SK-N-SH (cell line): Measurements from ENCODE around the gene MACROD2. TPM values are rescaled to one million over a fixed set of nuclear protein-coding genes. Genes with fewer than 3 reads are reported as not detected.

Experiments used
- CTCF ChIA-PET: fragments of 300-600, 350-600 bp; formaldehyde crosslinking; extraction: SDS; loops from one replicate; lab custom pipeline; 2021; lab: Yijun Ruan, JAX
- POLR2A ChIA-PET: fragments of 350-600 bp; sonication (Branson Sonifier 250); formaldehyde crosslinking; extraction: SDS; loops from one replicate; lab custom pipeline; 2020; ENCODE audit warnings: antibody characterized with exemption, inconsistent platforms; lab: Yijun Ruan, JAX
- DNase-seq: peaks from one replicate; pipeline ENCODE4 v3.0.0; 2012
- H2AFZ ChIP-seq: fragments of 200-600 bp; sonication (generic); 2 replicates; pipeline ENCODE4 v1.8.1; 2016; ENCODE audit warnings: antibody characterized with exemption, mild to moderate bottlenecking, low read depth
- H3F3A ChIP-seq: fragments of 200-600 bp; sonication (generic); replicated peaks from 2 replicates; pipeline ENCODE3; 2016; ENCODE audit warnings: antibody characterized with exemption, mild to moderate bottlenecking; ENCODE audit not compliant: insufficient read depth
- H3K27ac ChIP-seq, 2 experiments: fragments of 200-500 bp in 1 of 2; fragments of 200-600 bp in 1 of 2; sonication (Bioruptor generic) in 1 of 2; sonication (generic), shearing (Covaris generic) in 1 of 2; 2 replicates each; pipeline versions ENCODE4 v1.5.1 to v1.6.1; 2014 to 2016; ENCODE audit warnings: low read depth in 2 of 2, inconsistent platforms in 1 of 2, low read length in 1 of 2, mild to moderate bottlenecking in 1 of 2, mixed read lengths in 1 of 2
- H3K27me3 ChIP-seq: fragments of 200-600 bp; sonication (generic), shearing (Covaris generic); 2 replicates; pipeline ENCODE4 v1.6.1; 2016; ENCODE audit warnings: mixed run types; ENCODE audit not compliant: insufficient read depth
- H3K36me3 ChIP-seq, 2 experiments: fragments of 200-500 bp in 1 of 2; fragments of 200-600 bp in 1 of 2; sonication (Bioruptor generic) in 1 of 2; sonication (generic) in 1 of 2; replicated peaks in 1 of 2; 2 replicates each; pipeline versions ENCODE3 to v1.5.1; 2014 to 2016; ENCODE audit warnings: low read length in 1 of 2, mild to moderate bottlenecking in 1 of 2; ENCODE audit not compliant: insufficient read depth in 2 of 2, control insufficient read depth in 1 of 2
- H3K4me1 ChIP-seq, 2 experiments: fragments of 200-500 bp in 1 of 2; fragments of 200-600 bp in 1 of 2; sonication (Bioruptor generic) in 1 of 2; sonication (generic), shearing (Covaris generic) in 1 of 2; 2 replicates each; pipeline versions ENCODE4 v1.5.1 to v1.6.1; 2014 to 2016; ENCODE audit warnings: low read depth in 1 of 2, low read length in 1 of 2, mixed run types in 1 of 2; ENCODE audit not compliant: insufficient read depth in 2 of 2, control insufficient read depth in 1 of 2
- H3K4me2 ChIP-seq: fragments of 200-600 bp; sonication (generic), shearing (Covaris generic); 2 replicates; pipeline ENCODE4 v1.6.1; 2017; ENCODE audit warnings: mixed run types
- H3K4me3 ChIP-seq, 2 experiments: fragments of 200-500 bp in 1 of 2; fragments of 200-600 bp in 1 of 2; sonication (Bioruptor generic) in 1 of 2; sonication (generic), shearing (Covaris generic) in 1 of 2; 2 replicates each; pipeline versions ENCODE4 v1.5.1 to v1.8.1; 2014 to 2016; ENCODE audit warnings: low read depth in 2 of 2, inconsistent platforms in 1 of 2, low read length in 1 of 2, mild to moderate bottlenecking in 1 of 2, mixed read lengths in 1 of 2, moderate library complexity in 1 of 2
- H3K79me2 ChIP-seq: fragments of 200-600 bp; sonication (generic); 2 replicates; pipeline ENCODE4 v1.8.1; 2017; ENCODE audit warnings: mild to moderate bottlenecking; ENCODE audit not compliant: insufficient read depth
- H3K9ac ChIP-seq: fragments of 200-600 bp; sonication (generic); 2 replicates; pipeline ENCODE4 v1.6.1; 2017; ENCODE audit warnings: mixed run types
- H3K9me2 ChIP-seq: fragments of 200-600 bp; sonication (generic); 2 replicates; pipeline ENCODE4 v1.6.1; 2017; ENCODE audit warnings: mixed run types
- H3K9me3 ChIP-seq: fragments of 200-600 bp; sonication (generic); 2 replicates; pipeline ENCODE4 v1.6.1; 2017; ENCODE audit warnings: mixed run types, mild to moderate bottlenecking, moderate library complexity
- H4K20me1 ChIP-seq: fragments of 200-600 bp; sonication (generic); 2 replicates; pipeline ENCODE4 v1.6.1; 2017; ENCODE audit warnings: mild to moderate bottlenecking, mixed run types; ENCODE audit not compliant: insufficient read depth
- CHD2 ChIP-seq: fragments of 150-350 bp; IDR thresholded peaks from 2 replicates; pipeline ENCODE4 v1.6.1; 2018; ENCODE audit warnings: low read length; ENCODE audit not compliant: partially characterized antibody
- ELF1 ChIP-seq: IDR thresholded peaks from 2 replicates; pipeline ENCODE4 v1.4.0; 2012
- EZH2phosphoT487 ChIP-seq: fragments of 200-600 bp; sonication (generic); IDR thresholded peaks from 2 replicates; pipeline ENCODE4 v1.6.1; 2017; ENCODE audit warnings: low read depth, mixed run types, mild to moderate bottlenecking, antibody characterized with exemption, moderate library complexity, borderline replicate concordance
- FOSL2 ChIP-seq: IDR thresholded peaks from 2 replicates; pipeline ENCODE4 v1.4.0; 2012; ENCODE audit warnings: low read depth, mild to moderate bottlenecking, moderate library complexity, borderline replicate concordance
- JUND ChIP-seq: IDR thresholded peaks from 2 replicates; pipeline ENCODE4 v1.4.0; 2012
- POLR2AphosphoS5 ChIP-seq: IDR thresholded peaks from 2 replicates; pipeline ENCODE4 v1.6.1; 2012; ENCODE audit warnings: low read depth, low read length
- RCOR1 ChIP-seq: fragments of 150-350 bp; IDR thresholded peaks from 2 replicates; pipeline ENCODE4 v1.6.1; 2017; ENCODE audit warnings: antibody characterized with exemption, low read length
- REST ChIP-seq: IDR thresholded peaks from 2 replicates; pipeline ENCODE4 v1.6.1; 2012; ENCODE audit warnings: mild to moderate bottlenecking, low read depth, low read length, moderate library complexity
- RFX5 ChIP-seq: IDR thresholded peaks from 2 replicates; pipeline ENCODE4 v1.6.1; 2012; ENCODE audit warnings: mild to moderate bottlenecking, improper control_type of control experiment, low read length
- RXRA ChIP-seq: IDR thresholded peaks from 2 replicates; pipeline ENCODE4 v1.4.0; 2012; ENCODE audit warnings: low read depth, mild to moderate bottlenecking, borderline replicate concordance
- SIN3A ChIP-seq: IDR thresholded peaks from 2 replicates; pipeline ENCODE4 v1.6.1; 2012; ENCODE audit warnings: low read depth, mild to moderate bottlenecking, low read length, moderate library complexity, borderline replicate concordance
- SMC3 ChIP-seq: IDR thresholded peaks from 2 replicates; pipeline ENCODE4 v1.6.1; 2012; ENCODE audit warnings: low read depth, low read length, improper control_type of control experiment
- TAF1 ChIP-seq: IDR thresholded peaks from 2 replicates; pipeline ENCODE4 v1.6.1; 2012; ENCODE audit warnings: low read depth, mild to moderate bottlenecking, low read length, moderate library complexity, borderline replicate concordance
- TCF12 ChIP-seq: IDR thresholded peaks from 2 replicates; pipeline ENCODE4 v1.4.0; 2012
- USF1 ChIP-seq: IDR thresholded peaks from 2 replicates; pipeline ENCODE4 v1.4.0; 2012; ENCODE audit warnings: low read depth, borderline replicate concordance
- USF2 ChIP-seq: fragments of 150-350 bp; IDR thresholded peaks from 2 replicates; pipeline ENCODE4 v1.6.1; 2017; ENCODE audit warnings: antibody characterized with exemption, low read length, low read depth, borderline replicate concordance
- WGBS: methylation state at CpG from one replicate; pipeline ENCODE4 v1.1.6; 2017; ENCODE audit warnings: low lambda C conversion rate; 5-methylcytosine and 5-hydroxymethylcytosine counted together
- polyA plus RNA-seq, 3 experiments: library from polyadenylated mRNA; depleted of rRNA; stranded (reverse); fragments of >200 nt; gene quantifications; 2 replicates each; pipeline ENCODE4 v1.2.3, GENCODE V29; 2012
- TF ChIP-seq, protein P1 (sequence below): IDR thresholded peaks from 2 replicates; pipeline ENCODE4; 2012
- TF ChIP-seq, protein P2 (sequence below): IDR thresholded peaks from 2 replicates; pipeline ENCODE4 v1.4.0; 2012; ENCODE audit warnings: low read depth

Gene MACROD2
- polyA plus RNA-seq, 1 of the 3 experiments (the other 2 are of a cell fraction): 0.33 TPM

GRCh38 chr20:15702161-15702560 is 1706.8 kb downstream of the MACROD2 start:
- CTCF ChIA-PET: no interaction called here
- Histone ChIP-seq H3K9ac (no peak overlapping the region), H3K9me3 (no peaks in the 10 kb centered on the region), H3K36me3 (no peaks in the 10 kb centered on the region), H3K4me2 (no peak overlapping the region), H3K79me2 (no peaks in the 10 kb centered on the region), H3K9me2 (no peaks in the 10 kb centered on the region), H3K4me3 (no peak overlapping the region), H4K20me1 (no peaks in the 10 kb centered on the region), H3K27ac (no peak overlapping the region; a peak in 1 of 4 replicates), H2AFZ (no peak overlapping the region), H3K4me1 (peaks cover 0 to 9% of the 10 kb centered on the region in 2 experiments; a peak in 2 of 4 replicates), H3K27me3 (no peaks in the 10 kb centered on the region), H3F3A (peaks cover 6% of the 10 kb centered on the region)
- DNase-seq: no peak
- TF ChIP-seq TAF1 (no peak), CHD2 (no peak), ELF1 (no peak), USF1 (no peak), USF2 (no peak), JUND (no peak)
- TF ChIP-seq, protein P1, sequence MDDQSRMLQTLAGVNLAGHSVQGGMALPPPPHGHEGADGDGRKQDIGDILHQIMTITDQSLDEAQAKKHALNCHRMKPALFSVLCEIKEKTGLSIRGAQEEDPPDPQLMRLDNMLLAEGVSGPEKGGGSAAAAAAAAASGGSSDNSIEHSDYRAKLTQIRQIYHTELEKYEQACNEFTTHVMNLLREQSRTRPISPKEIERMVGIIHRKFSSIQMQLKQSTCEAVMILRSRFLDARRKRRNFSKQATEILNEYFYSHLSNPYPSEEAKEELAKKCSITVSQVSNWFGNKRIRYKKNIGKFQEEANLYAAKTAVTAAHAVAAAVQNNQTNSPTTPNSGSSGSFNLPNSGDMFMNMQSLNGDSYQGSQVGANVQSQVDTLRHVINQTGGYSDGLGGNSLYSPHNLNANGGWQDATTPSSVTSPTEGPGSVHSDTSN: no peak
- POLR2A ChIA-PET: no interaction called here
- WGBS: 39% methylated on average over 2 of the region's 2 CpGs

GRCh38 chr20:15703171-15703911 is 1708.0 kb downstream of the MACROD2 start:
- Histone ChIP-seq H3K36me3 (no peaks in the 10 kb centered on the region), H2AFZ (no peak overlapping the region), H3K27me3 (no peaks in the 10 kb centered on the region), H3K9me2 (no peaks in the 10 kb centered on the region), H3K9me3 (no peaks in the 10 kb centered on the region), H3K9ac (no peak overlapping the region), H3K4me2 (no peak overlapping the region), H4K20me1 (no peaks in the 10 kb centered on the region), H3K4me3 (no peak overlapping the region), H3K4me1 (peaks cover 0 to 9% of the 10 kb centered on the region in 2 experiments; a peak in 2 of 4 replicates), H3K79me2 (no peaks in the 10 kb centered on the region), H3F3A (peaks cover 6% of the 10 kb centered on the region), H3K27ac (peak overlapping the region in 1 of 2 experiments; percentile 23; a peak in 1 of 4 replicates)
- 50% methylated on average over 4 of the region's 4 CpGs for WGBS
- POLR2A ChIA-PET: no interaction called here
- DNase-seq: no peak
- CTCF ChIA-PET: no interaction called here
- no peak for TF ChIP-seq REST
- TF ChIP-seq SMC3: no peak
- no peak for TF ChIP-seq RXRA
- no peak for TF ChIP-seq EZH2phosphoT487
- TF ChIP-seq, protein P1: no peak
- TF ChIP-seq SIN3A: no peak
- no peak for TF ChIP-seq TAF1
- TF ChIP-seq, protein P2, sequence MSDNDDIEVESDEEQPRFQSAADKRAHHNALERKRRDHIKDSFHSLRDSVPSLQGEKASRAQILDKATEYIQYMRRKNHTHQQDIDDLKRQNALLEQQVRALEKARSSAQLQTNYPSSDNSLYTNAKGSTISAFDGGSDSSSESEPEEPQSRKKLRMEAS: no peak
- TF ChIP-seq ELF1: no peak
- TF ChIP-seq RFX5: no peak
- no peak for TF ChIP-seq TCF12
- no peak for TF ChIP-seq RCOR1
- TF ChIP-seq POLR2AphosphoS5: no peak
- TF ChIP-seq FOSL2: no peak
